ENCODE data around the gene C1QTNF12.
A peak's percentile ranks its signal among the peaks of the same experiment; 100 is the strongest.

C1QTNF12 gene, protein sequence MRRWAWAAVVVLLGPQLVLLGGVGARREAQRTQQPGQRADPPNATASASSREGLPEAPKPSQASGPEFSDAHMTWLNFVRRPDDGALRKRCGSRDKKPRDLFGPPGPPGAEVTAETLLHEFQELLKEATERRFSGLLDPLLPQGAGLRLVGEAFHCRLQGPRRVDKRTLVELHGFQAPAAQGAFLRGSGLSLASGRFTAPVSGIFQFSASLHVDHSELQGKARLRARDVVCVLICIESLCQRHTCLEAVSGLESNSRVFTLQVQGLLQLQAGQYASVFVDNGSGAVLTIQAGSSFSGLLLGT

DNA sequence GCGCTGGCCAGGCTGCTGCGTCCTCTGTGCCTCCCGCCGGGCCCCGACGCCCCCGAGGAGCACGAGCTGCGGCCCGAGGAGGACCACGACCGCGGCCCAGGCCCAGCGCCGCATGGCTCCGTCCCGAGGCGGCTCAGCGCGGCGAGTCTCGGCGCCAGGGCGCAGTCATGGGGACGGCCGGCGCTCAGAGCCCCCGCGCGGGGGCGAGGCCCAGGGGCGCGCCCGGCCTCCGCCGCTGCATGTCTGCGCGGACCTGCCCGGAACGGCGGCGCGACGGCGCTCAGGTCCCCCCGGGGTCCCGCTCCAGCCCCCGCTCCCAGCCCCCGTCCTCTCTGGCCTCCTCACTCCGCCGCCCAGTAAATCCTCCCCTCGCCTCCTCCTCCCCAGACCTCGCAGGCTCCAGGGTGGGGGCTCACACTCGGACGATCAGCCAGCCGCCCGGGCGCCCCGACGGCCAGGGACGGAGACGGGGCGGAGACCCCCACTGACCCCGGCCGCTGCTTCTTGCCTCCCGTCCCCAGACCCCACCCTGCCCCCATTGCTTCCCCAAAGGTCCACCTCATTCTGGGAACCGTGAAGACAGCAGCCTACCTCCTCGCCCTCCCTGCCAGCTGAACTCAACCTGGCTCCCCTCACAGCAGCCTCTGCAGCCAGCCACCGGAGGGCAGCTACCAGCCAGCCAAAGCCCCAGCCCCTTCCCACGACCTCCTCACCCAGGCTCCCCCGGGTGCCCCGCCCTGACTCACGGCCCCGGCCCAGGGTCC lies at the start of gene C1QTNF12:
Gene C1QTNF12, minus strand, starts transcription at position 146 of the 764 bp plus-strand sequence. Its CDS starts 32 bp downstream, at position 114.
- DNase-seq = no peak

DNA sequence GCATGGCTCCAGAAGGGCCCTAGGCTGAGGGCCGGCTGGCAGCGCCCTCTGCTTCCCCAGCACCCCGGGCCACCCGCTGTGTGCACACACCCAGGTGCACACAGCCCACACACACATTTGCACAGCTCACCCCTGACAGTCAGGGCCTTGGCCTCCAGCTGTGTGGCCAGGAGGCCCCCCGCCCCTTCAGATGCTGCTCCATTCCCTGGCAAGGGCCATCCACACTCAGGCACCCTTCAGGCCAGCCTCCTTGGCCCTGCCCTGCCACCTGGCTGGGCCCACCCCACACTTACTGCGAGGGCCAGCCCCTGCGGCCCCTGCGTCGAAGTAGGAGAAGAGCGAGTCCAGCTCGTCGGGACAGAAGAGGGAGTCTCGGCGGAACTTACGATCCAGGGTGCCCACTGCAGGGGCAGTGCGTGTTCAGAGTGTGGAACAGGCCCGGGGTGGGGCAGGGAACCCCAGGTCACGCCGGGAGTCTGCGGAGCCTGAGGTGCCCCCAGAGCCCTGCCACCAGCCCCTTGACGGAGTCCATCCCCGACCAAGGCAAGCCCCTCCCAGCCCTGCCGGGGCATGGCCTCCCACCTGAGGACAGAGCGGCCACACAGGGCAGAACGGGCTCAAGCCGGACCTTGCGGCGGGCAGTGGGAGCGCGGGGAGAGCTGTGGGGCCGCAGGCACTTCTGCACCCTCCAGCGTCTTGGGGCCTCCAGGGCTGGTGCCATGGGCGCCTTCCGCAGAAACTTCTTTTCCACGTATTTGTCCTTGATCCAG lies 48.8 kb upstream of the C1QTNF12 start:
- DNase-seq = no peak

DNA sequence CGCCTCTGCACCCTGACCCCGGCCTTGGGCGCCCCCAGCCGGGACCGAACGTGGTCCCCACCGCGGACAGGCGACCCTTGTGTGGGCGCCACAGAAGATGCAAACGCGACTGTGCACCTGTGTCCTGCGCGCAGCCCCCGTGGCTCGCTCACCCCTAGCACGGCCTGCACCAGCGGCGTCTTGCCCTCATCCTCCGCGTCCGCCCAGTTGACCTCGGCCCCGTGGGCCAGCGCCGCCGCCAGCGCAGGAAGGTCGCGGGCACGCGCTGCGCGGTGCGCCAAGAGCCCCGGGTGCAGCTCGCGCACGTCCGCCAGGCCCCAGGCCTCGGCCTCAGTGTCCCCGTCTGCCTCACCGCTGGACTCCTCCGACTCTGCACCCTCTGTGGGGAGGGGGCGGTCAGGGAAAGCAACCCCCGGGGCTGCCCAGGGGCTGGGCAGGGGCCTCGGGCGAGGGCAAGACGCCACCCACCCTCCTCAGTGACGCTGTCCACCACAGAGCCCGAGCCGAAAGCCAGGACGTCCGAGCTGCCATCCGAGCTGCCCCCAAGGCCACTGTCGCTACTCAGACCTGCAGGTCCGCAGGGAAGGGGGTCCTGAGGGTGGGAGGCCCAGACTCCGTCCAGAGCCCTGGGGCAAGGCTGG lies 47.8 kb upstream of the C1QTNF12 start:
- DNase-seq = no peak

DNA sequence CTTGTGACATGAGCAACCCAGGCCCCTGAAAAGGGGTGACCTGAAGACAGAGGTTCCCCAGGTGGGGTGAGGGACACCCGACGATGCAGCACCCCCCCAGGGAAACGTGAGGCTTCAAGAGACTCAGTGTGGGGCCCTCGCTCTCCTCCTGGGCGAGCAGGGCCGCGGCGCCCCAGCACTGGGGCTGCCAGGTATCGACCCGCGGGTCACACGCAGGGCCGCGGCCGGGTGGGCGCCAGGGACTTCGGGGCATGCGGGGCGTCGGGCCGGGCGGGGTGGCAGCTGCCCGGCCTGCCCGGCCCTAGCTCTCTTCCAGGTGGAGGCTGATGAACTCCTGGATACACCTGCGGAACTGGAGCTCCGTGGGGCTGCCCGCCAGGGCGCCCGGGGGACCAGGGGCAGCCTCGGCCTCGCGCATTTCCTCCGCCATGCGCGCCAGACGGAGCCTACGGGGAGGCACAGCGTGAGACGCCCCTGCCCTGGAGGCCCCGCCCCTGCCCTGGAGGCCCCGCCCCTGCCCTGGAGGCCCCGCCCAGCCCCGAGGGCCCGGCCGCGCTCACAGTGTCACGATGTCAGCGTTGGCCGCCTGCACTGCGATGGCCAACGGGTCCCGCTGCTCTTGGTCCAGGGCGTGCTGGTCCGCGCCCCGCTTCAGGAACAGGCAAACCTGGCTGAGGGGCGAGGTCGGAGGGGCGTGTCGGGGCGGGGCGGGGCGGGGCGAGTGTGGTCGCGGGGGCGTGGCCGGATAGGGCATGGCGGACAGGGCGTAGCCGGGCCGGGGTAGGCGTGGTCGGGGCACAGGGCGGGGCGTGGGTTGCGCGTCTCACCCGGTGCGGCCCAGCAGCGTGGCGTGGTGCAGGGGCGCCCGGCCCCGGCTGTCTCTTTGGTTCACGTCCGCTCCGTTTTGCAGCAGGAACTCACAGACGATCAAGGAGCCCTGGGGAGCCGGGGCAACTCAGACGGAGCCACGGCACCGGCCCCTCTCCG lies 47.0 kb upstream of the C1QTNF12 start:
- DNase-seq = no peak

DNA sequence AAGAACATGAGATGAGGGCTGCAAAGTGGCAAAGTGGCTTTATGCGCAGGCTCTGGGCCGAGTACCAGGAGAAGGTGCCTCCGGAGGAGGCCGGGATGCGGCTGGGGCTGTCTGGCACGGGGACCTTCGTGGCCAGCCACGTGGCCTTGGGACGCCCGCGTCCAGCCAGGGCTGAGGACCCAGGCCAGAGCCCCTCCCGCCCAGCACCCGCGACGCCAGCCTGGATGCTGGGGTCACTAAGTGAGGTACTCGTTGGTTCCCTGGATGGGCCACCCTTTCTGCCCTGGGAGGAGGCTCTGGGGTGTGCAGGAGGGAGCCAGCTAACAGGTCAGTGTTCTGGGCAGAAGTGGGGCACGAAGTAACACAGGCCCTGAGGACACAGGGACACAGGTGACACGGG lies 46.3 kb upstream of the C1QTNF12 start:
- DNase-seq = no peak

DNA sequence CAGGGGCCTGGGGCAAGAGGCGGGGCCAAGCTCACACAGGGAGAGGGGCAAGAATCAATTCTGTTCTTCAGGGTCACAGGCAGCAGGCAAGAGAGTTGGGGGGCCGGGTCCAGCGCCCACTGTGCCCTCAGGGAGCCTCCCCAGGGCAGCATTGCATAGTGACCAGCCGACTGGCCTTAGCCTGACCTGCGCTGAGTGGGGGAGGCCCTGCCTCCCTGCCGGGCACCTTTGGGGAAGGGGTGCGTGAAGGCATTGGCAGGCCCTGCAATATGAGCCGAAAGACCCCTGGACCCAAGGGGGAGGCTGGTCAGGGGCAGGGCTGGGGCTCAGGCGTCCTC lies 45.9 kb upstream of the C1QTNF12 start:
- DNase-seq = no peak

DNA sequence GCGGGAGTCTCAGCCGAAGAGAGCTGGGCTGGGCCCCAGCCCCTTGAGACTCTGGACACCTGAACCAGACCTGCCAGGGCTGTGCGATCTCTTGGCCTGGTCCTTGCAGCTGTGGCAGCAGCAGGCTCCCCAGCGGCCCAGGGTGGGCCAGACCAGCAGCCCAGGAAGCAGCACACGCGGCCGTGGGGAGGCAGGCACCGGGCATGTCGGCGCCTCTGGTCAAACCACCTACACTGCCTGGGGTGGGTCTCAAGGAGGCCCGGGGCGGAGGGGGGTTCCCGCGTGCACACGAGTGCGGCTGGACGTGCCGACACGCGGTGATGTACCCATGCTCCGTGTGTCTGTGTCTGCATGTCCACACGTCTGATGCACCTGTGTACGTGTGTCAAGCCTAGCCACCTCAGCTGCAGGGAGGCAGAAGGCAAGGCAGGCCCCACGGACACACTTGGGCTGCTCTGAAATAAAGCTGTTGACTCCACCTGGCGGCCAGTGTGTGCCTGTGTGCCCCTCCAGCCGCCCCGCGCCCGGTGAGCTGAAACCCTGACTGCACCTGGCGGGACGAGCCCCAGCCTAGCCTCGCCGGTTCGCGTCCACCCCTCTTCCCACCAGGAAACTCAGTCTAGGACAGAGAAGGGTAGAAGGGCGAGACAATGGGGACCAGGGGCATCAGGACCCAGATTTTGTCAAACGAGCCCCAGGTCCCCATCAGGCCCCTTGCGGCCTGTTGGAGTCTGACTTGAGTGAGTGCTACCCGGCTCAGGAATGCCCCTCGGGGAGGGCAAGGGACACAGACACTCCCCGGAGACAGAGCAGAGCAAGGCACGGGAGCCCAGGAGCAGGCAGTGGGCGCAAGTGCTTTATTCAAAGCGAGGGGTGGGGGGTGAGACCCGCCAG lies 45.3 kb upstream of the C1QTNF12 start:
- DNase-seq = peak; percentile 57

DNA sequence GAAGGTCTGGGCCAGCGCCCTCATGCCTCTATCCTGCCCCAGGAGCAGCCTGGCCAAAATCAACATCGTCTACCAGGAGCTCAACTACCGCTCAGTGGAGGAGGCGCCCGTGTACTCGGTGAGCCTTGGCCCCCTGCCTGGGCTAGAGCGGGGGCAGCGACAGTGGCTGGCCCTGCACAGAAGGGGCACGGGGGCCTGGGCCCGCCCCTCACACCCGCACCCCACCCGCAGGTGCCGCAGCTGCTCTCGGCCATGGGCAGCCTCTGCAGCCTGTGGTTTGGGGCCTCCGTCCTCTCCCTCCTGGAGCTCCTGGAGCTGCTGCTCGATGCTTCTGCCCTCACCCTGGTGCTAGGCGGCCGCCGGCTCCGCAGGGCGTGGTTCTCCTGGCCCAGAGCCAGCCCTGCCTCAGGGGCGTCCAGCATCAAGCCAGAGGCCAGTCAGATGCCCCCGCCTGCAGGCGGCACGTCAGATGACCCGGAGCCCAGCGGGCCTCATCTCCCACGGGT lies 44.6 kb upstream of the C1QTNF12 start:
- DNase-seq = peak; percentile 63

DNA sequence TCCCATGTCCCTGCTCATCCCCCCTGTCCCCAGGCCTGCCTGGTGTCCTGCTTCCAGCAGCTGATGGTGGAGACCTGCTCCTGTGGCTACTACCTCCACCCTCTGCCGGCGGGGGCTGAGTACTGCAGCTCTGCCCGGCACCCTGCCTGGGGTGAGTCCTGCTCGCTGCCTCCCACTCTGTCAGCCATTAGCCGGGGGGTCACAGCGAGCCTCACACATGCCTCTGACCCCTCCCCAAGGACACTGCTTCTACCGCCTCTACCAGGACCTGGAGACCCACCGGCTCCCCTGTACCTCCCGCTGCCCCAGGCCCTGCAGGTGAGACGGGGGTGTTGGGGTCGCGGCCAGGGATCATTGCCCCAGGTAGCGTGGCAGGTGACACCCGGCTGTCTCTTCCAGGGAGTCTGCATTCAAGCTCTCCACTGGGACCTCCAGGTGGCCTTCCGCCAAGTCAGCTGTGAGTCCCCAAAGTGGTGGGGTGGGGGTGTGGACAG lies 43.8 kb upstream of the C1QTNF12 start:
- peak; percentile 26 for DNase-seq

DNA sequence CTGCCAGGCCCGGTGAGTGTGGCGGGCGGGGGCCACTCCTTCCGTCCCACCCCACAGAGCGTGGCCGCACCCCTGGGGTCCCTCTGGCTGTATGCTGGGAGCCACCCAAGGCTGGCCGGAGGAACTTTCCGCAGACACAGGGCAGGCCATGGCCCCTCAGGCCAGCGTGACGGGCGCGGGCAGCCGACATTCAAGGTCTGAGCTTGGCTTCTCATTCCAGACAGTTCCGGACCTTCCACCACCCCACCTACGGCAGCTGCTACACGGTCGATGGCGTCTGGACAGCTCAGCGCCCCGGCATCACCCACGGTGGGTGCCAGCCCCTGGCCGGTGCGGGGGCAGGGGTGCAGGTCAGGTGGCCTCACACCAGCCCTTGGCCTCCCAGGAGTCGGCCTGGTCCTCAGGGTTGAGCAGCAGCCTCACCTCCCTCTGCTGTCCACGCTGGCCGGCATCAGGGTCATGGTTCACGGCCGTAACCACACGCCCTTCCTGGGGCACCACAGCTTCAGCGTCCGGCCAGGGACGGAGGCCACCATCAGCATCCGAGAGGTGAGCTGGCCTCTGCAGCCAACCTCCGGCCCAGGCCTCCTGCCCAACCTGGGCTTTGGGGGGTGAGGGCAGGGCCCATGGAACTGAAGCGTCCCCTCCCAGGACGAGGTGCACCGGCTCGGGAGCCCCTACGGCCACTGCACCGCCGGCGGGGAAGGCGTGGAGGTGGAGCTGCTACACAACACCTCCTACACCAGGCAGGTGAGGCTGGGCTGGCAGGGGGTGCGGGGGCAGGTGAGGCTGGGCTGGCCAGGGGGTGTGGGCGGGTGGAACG lies 41.0 kb upstream of the C1QTNF12 start:
- DNase-seq = no peak

DNA sequence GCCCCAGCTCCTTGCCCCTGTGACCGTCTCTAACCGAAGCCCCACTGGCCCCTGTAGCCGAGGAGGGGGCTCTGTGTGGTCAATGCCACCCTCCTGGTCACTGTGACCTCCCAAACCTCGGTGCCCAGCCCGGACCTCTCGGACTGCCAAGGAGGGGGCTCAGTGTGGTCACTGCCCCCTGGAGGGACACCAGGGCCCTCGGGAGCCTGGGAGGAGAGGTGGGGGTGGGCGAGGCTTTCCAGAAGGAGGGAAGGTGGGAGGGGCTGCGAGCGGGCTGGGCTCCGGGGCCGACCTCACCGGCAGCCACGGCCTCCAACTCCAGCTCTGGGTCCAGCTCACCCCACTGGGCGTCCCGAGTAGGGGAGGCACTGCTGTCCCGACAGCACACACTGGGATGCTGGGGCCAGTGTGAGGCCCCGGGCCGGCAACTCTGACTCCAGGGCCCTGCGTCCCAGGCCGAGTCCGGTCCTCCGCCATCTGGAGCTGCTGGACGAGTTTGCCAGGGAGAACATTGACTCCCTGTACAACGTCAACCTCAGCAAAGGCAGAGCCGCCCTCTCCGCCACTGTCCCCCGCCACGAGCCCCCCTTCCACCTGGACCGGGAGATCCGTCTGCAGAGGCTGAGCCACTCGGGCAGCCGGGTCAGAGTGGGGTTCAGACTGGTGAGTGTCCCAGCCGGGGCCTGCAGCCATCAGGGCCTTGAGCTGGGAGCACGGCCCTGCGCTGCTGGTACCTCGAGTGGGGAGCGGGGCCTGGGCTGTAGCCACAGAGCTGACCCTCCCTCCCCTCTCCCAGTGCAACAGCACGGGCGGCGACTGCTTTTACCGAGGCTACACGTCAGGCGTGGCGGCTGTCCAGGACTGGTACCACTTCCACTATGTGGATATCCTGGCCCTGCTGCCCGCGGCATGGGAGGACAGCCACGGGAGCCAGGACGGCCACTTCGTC lies 40.1 kb upstream of the C1QTNF12 start:
- DNase-seq = no peak

DNA sequence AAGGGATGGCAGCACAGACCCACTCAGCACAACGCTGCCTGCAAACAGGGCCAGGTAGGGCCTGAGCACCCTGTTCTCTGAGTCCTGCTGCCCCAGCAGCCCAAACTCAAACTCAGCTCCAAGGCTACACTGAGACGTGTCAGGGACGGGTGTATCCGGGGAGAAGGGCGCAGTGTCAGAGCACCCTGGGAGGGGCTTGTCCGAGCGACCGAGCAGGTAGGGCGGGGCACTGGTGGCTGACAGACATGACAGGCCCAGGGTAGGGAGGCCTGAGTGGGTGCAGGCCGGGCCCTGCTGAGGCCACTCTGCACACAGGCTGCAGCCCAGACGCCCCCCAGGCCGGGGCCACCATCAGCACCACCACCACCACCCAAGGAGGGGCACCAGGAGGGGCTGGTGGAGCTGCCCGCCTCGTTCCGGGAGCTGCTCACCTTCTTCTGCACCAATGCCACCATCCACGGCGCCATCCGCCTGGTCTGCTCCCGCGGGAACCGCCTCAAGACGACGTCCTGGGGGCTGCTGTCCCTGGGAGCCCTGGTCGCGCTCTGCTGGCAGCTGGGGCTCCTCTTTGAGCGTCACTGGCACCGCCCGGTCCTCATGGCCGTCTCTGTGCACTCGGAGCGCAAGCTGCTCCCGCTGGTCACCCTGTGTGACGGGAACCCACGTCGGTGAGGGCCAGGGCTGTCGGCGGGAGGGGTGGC lies 39.2 kb upstream of the C1QTNF12 start:
- no peak for DNase-seq

DNA sequence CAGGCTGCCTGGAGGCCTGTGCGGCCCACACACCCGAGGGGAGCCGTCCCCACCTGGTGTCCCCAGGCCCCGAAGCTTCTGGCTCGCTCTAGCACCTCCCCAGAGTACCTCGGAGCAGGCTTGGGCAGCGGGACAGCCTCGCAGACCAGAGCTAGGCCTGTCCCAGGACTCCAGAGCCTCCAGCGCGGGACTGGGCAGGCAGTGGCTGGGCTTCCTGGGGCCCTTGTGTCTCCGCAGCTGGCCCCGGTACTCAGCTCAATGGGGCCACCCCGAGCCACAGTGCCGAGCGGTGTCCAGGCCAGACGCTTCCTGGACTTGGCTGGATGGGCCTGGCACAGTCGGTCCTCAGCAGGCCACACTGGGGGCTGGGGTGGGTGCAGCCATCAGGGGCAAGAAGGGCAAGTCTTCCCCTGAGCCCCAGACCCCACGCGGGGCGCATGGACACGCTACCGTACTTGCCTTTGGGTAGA lies 38.6 kb upstream of the C1QTNF12 start:
- no peak for DNase-seq

DNA sequence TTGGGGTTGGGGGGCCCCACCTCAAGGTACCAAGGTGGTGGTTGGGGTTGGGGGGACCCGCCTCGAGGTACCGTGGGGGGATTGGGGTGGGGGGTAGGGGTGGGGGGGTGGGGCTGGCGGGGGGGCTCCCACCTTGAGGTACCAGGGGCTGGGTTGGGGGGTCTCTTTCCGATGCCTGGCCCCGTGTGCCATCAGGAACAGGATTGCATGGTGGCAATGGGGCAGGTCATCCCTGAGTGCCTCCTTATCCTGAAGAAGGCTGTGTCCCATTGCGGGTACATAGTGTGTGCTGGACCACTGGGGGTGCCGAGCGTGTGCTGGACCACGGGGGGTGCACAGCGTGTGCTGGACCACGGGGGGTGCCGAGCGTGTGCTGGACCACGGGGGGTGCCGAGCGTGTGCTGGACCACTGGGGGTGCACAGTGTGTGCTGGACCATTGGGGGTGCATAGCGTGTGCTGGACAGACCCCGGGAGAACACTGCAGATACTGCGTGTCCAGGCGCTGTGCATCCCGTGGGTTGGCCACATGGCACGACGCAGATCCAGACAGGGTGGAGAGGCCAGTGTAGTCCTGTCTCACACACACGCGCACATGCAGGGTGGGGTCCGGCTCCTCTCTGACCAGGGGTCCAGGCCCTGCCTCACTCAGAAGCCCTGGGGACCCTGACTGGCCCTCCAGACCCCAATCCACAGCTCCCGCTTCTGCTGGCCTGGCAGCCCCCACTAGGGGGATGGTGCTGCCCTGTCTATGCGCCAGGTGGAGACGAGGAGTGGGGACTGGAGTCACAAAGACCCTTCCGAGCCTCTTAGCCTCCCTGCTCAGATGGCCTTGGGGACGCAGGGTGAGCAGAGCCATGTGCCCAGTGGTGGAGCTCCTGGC lies 37.9 kb upstream of the C1QTNF12 start:
- DNase-seq = no peak

DNA sequence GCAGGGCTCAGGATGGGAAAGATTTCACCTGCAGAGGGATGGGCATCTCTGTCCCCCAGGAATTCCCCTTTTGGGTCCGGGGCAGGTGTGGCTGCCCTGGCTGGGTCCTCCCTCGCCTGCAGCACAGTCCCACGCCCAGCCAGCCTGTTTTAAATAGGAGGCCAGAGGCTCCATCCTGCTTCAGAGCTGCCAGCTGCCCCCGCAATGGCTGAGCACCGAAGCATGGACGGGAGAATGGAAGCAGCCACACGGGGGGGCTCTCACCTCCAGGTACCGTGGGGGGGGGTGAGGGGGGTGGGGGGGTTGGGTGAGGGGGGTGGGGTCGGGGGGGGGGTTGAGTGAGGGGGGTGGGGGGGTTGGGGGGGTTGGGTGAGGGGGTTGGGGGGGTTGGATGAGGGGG lies 37.3 kb upstream of the C1QTNF12 start:
- DNase-seq = no peak

DNA sequence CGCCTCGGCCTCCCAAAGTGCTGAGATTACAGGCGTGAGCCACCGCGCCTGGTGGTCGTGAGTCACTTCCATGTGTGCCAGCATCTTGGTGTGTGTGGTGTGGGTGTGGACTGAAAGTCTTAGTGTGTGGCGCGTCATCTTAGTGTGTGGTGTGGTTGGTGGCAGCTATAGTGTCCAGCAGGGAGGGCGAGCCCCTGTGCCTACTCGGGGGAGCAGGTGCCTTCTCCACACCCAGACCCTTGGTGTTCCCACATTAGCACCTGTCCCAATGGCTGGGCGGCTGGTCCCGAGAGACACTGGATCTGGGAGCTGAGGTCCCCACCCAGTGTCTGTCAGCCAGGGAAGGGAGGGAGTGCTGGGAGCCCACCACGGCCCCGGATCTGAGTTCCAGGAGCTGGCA lies 36.5 kb upstream of the C1QTNF12 start:
- no peak for DNase-seq
